Chondrocyte (in vitro differentiated cells): ENCODE results near the gene PBX1. TPM values are rescaled to one million over a fixed set of nuclear protein-coding genes. Genes with fewer than 3 reads are reported as not detected.

Experiments used
- DNase-seq: peaks from one replicate; pipeline ENCODE4 v3.0.0; 2021; ENCODE audit warnings: mixed read lengths, low spot score
- H3K27ac Mint-ChIP-seq: one replicate; pipeline ENCODE4 v1.8.0; 2021; ENCODE audit warnings: mild to moderate bottlenecking, moderate library complexity, mixed read lengths; ENCODE audit not compliant: unreplicated experiment
- H3K27me3 Mint-ChIP-seq: 2 replicates; pipeline ENCODE4 v1.8.0; 2021; ENCODE audit warnings: low read depth, mixed read lengths
- H3K36me3 Mint-ChIP-seq: 2 replicates; pipeline ENCODE4 v1.8.0; 2021; ENCODE audit warnings: low read depth, mixed read lengths
- H3K4me1 Mint-ChIP-seq: 2 replicates; pipeline ENCODE4 v1.8.0; 2021; ENCODE audit warnings: low read depth, mild to moderate bottlenecking, mixed read lengths
- H3K4me3 Mint-ChIP-seq: one replicate; pipeline ENCODE4 v1.8.0; 2021; ENCODE audit warnings: mild to moderate bottlenecking, moderate library complexity, mixed read lengths; ENCODE audit not compliant: unreplicated experiment
- H3K9me3 Mint-ChIP-seq: 2 replicates; pipeline ENCODE4 v1.8.0; 2021; ENCODE audit warnings: low read depth, mixed read lengths
- total RNA-seq: library from RNA; stranded (reverse); gene quantifications from 3 replicates; pipeline ENCODE4 v1.2.1, GENCODE V29; 2021
- TF ChIP-seq, protein P1 (sequence below): fragments of 200-600 bp; sonication (generic); IDR thresholded peaks from 2 replicates; pipeline ENCODE4 v1.5.0; 2021; ENCODE audit warnings: antibody characterized with exemption, mild to moderate bottlenecking, moderate library complexity

The PBX1 gene
- total RNA-seq, 1 donor from 2014 or later, result 23.0 TPM

DNA sequence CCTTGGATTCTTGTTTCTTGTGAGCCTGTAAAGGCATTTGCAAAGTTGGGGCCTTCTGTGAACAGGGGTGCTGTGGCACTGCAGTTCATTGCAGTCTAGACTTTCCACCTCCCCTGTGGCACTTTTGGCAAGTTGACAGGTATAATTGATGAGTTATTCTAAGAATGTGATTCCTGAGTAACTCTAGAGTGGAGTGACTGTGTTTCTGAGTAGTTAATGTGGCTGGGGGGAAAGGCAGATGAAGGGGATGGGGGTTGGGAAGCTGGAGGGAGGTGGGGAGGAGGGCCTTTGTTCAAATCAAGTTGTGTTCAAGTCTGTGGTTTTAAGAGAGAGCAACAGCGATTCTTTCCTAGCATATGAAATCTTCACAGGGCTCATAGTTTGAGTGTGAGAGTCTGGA lies 32.9 kb downstream of the PBX1 start:
- Mint-ChIP-seq H3K36me3 (no peaks in the 10 kb centered on the region), H3K4me1 (peaks cover 53% of the 10 kb centered on the region), H3K4me3 (no peak overlapping the region), H3K27ac (peak overlapping the region; percentile 72), H3K27me3 (no peaks in the 10 kb centered on the region), H3K9me3 (no peaks in the 10 kb centered on the region)
- DNase-seq, result no peak
- TF ChIP-seq, protein P1, sequence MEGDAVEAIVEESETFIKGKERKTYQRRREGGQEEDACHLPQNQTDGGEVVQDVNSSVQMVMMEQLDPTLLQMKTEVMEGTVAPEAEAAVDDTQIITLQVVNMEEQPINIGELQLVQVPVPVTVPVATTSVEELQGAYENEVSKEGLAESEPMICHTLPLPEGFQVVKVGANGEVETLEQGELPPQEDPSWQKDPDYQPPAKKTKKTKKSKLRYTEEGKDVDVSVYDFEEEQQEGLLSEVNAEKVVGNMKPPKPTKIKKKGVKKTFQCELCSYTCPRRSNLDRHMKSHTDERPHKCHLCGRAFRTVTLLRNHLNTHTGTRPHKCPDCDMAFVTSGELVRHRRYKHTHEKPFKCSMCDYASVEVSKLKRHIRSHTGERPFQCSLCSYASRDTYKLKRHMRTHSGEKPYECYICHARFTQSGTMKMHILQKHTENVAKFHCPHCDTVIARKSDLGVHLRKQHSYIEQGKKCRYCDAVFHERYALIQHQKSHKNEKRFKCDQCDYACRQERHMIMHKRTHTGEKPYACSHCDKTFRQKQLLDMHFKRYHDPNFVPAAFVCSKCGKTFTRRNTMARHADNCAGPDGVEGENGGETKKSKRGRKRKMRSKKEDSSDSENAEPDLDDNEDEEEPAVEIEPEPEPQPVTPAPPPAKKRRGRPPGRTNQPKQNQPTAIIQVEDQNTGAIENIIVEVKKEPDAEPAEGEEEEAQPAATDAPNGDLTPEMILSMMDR, result no peak

DNA sequence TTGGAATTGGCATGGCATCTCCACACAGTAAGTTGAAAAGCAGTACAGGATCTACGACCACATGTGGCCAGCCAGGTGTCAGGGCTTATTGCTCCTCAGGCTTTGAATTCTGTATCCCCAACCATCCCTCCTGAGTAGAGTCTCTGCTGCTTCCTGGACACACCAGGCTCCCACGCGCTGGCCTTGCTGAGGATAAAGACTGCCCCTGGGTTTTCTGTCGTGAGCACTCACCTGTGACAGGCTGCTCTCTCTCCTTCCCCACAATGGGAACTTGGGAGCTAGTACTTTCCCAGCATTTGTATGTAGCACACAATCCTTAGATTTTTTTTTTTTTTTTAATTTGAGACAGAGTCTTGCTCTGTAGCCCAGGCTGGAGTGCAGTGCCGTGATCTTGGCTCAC lies 33.6 kb downstream of the PBX1 start:
- Mint-ChIP-seq H3K4me3 (no peak overlapping the region), H3K27ac (peak overlapping the region; percentile 72), H3K27me3 (no peaks in the 10 kb centered on the region), H3K36me3 (peaks cover 2% of the 10 kb centered on the region), H3K9me3 (no peaks in the 10 kb centered on the region), H3K4me1 (peaks cover 48% of the 10 kb centered on the region)
- TF ChIP-seq, protein P1, result no peak
- no peak for DNase-seq

DNA sequence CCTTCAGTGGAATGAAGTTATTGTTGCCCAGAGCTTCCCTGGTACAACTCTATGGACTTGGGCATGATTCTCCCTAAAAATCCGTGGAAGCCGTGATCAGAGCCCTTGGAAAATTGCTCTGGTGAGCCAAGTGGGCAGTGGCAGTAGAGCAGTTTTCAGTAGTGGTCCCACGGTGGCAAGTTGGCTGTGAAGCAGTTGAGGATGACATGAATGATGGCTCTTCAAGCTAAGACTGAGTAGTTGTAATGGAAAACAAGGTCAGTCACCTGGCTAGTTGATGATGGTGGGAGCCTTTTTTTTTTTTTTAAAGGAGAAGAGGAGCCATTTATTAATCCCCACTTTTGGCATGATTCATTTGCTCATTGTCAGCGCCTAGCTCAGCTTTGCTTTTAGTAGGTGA lies 36.2 kb downstream of the PBX1 start:
- no peak overlapping the region for H3K27ac Mint-ChIP-seq
- H3K36me3 Mint-ChIP-seq, result peaks cover 2% of the 10 kb centered on the region
- H3K27me3 Mint-ChIP-seq, result no peaks in the 10 kb centered on the region
- no peak for DNase-seq
- H3K9me3 Mint-ChIP-seq, result no peaks in the 10 kb centered on the region
- TF ChIP-seq, protein P1, result no peak
- H3K4me1 Mint-ChIP-seq, result peaks cover 41% of the 10 kb centered on the region
- H3K4me3 Mint-ChIP-seq, result no peak overlapping the region

DNA sequence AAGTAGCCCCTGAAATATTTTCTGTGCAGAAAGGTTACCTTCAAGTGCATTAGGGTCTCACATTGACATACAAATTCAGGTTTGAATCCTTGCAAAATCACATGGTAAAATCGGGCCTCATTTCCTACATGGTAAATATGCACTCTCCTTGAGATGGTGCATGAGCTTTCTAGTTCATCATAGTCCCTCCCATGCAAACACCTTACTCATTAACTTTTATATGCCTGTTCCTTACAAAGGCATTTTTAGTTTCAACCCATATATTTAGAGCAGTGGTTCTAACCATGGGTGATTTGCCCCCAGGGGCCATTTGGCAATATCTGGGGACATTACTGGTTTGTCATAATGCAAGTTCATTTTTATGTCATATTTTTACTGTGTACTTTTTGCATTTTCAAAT lies 37.2 kb downstream of the PBX1 start:
- H3K9me3 Mint-ChIP-seq, result no peaks in the 10 kb centered on the region
- DNase-seq, result no peak
- H3K27me3 Mint-ChIP-seq, result no peaks in the 10 kb centered on the region
- peaks cover 2% of the 10 kb centered on the region for H3K36me3 Mint-ChIP-seq
- TF ChIP-seq, protein P1, result no peak
- H3K4me1 Mint-ChIP-seq, result peaks cover 34% of the 10 kb centered on the region
- H3K27ac Mint-ChIP-seq, result no peak overlapping the region
- no peak overlapping the region for H3K4me3 Mint-ChIP-seq

DNA sequence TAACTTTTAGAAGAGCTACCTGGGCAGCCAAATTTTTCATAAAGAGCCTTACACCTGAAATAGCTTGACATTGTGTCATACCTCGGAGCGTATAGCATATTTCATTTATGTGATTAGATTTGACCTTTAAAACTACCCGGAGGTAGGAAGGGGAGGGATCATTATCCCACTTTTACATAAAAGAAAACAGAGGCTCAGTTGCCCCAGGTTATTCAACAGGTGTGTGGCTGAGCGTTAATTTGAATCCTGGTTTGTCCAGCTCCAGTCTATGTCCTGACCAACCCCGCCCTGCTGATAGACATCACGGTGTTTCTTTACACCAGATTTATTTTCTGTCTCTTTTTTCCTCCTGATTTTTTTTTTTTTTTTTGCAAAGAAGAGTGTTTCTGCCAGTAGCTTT lies 39.7 kb downstream of the PBX1 start:
- Mint-ChIP-seq H3K27me3 (no peaks in the 10 kb centered on the region), H3K36me3 (peaks cover 2% of the 10 kb centered on the region), H3K9me3 (no peaks in the 10 kb centered on the region), H3K27ac (no peak overlapping the region), H3K4me1 (peaks cover 33% of the 10 kb centered on the region), H3K4me3 (no peak overlapping the region)
- TF ChIP-seq, protein P1, result no peak
- no peak for DNase-seq
